Body of pancreas (tissue), 4 donors: ENCODE results near the gene TPSB2. TPM values are rescaled to one million over a fixed set of nuclear protein-coding genes. Genes with fewer than 3 reads are reported as not detected.
"Not testable (repeated sequence)": the region's sequence is repeated elsewhere in the genome, so short reads cannot be mapped to it uniquely, and the experiment has no call there.

ENCODE experiments used
- ATAC-seq: fragments of 150-250 bp; one replicate; pipeline ENCODE4 v1.9.1; 2016
- DNase-seq, 4 donors: peaks; one replicate each; pipeline ENCODE4 v3.0.0-alpha.2; 2019
- H3K27ac ChIP-seq, 4 donors: fragments of 200-600 bp; sonication (generic); 1 replicate in 3 of 4; 2 replicates in 1 of 4; pipeline versions ENCODE4 v1.5.1 to v1.6.1; 2016 to 2019; ENCODE audit warnings: mild to moderate bottlenecking in 1 of 4, mixed read lengths in 1 of 4, moderate library complexity in 1 of 4
- H3K27me3 ChIP-seq, 2 donors: fragments of 200-600 bp; sonication (generic); one replicate each; pipeline ENCODE4 v1.6.0; 2016; ENCODE audit warnings: mild to moderate bottlenecking in 1 of 2
- H3K36me3 ChIP-seq, 2 donors: fragments of 200-600 bp; sonication (generic); replicated peaks in 1 of 2; 2 replicates each; pipeline ENCODE4 v1.5.1; 2016; ENCODE audit warnings: low read depth in 2 of 2; ENCODE audit not compliant: insufficient read depth in 1 of 2
- H3K4me1 ChIP-seq: fragments of 200-600 bp; sonication (generic); one replicate; pipeline ENCODE4 v1.6.0; 2016
- H3K4me3 ChIP-seq, 2 donors: fragments of 200-600 bp; sonication (generic); 1 replicate in 1 of 2; 2 replicates in 1 of 2; pipeline ENCODE4 v1.5.1; 2016 to 2019
- H3K9me3 ChIP-seq, 3 donors: fragments of 200-600 bp; sonication (generic); 1 replicate in 2 of 3; 2 replicates in 1 of 3; pipeline ENCODE4 v1.5.1; 2016
- CTCF ChIP-seq, 7 experiments: fragments of 450-650 bp in 4 of 7; fragments of 200-600 bp in 3 of 7; sonication (generic) in 3 of 7; IDR thresholded peaks; one replicate each; pipeline ENCODE4 v1.5.1; 2016 to 2019; ENCODE audit warnings: antibody characterized with exemption in 7 of 7
- POLR2A ChIP-seq, 3 donors: fragments of 450-650 bp; IDR thresholded peaks; one replicate each; pipeline ENCODE4 v1.6.1; 2016; ENCODE audit warnings: antibody characterized with exemption in 3 of 3, mild to moderate bottlenecking in 2 of 3
- WGBS, 2 donors: methylation state at CpG; one replicate each; pipeline ENCODE4 v1.1.5; 2017; 5-methylcytosine and 5-hydroxymethylcytosine counted together
- intact Hi-C: fragments of 100-400 bp; cut with DNase I; formaldehyde crosslinking; loops from one replicate; pipeline ENCODE4 v1.15.1; 2023
- total RNA-seq, 2 donors: library from RNA; depleted of rRNA; stranded (reverse); fragments of >200 nt; gene quantifications; one replicate each; pipeline ENCODE4 v1.1.0, GENCODE V29; 2016

Gene TPSB2
- total RNA-seq, 2 donors from 2014 or later = 4.4 to 21.8 TPM

GRCh38 chr16:1240436-1240835 lies 10.5 kb upstream of the TPSB2 start, which contains the start of gene TPSAB1:
TPSAB1 (plus strand) TSS chr16:1240705; CDS start chr16:1240939, 234 bp downstream.
- H3K27me3 ChIP-seq, H3K27ac ChIP-seq, H3K36me3 ChIP-seq, intact Hi-C loops, DNase-seq, H3K9me3 ChIP-seq, ATAC-seq, H3K4me1 ChIP-seq, H3K4me3 ChIP-seq: not testable (repeated sequence)
- 17% methylated on average over 1 of the region's 12 CpGs; no CpG with 5 or more reads in 1 of the 2 donors for WGBS, 2 donors

GRCh38 chr16:1239575-1239974 lies 9.6 kb upstream of the TPSB2 start:
- DNase-seq, ATAC-seq, H3K27me3 ChIP-seq, H3K9me3 ChIP-seq, H3K27ac ChIP-seq, H3K4me1 ChIP-seq, H3K4me3 ChIP-seq, H3K36me3 ChIP-seq, intact Hi-C loops: not testable (repeated sequence)
- 76 to 77% methylated on average over 5 to 6 of the region's 9 CpGs for WGBS, 2 donors

GRCh38 chr16:1238909-1239308 lies 8.9 kb upstream of the TPSB2 start:
- intact Hi-C loops, H3K4me1 ChIP-seq, DNase-seq, H3K27ac ChIP-seq, H3K36me3 ChIP-seq, H3K27me3 ChIP-seq, ATAC-seq, H3K4me3 ChIP-seq, H3K9me3 ChIP-seq: not testable (repeated sequence)
- WGBS, 2 donors = 57 to 61% methylated on average over 10 to 12 of the region's 23 CpGs

- H3K4me3 ChIP-seq = no peak overlapping the region
- H3K27me3 ChIP-seq = no peaks in the 10 kb centered on the region
- intact Hi-C loops = no loop called here
- no peaks in the 10 kb centered on the region for H3K36me3 ChIP-seq
- no peak overlapping the region for H3K27ac ChIP-seq
- 57 to 68% methylated on average over 9 of the region's 9 CpGs for WGBS, 2 donors
- peak in 1 of 4 donors; percentile 1 for DNase-seq
- ATAC-seq = no peak
- H3K4me1 ChIP-seq = no peaks in the 10 kb centered on the region
- no peaks in the 10 kb centered on the region for H3K9me3 ChIP-seq
- TF ChIP-seq CTCF (IDR thresholded peaks at IDR 0.05) (no peak), POLR2A (IDR thresholded peaks at IDR 0.05) (no peak)
Measured at GRCh38 chr16:1237990-1238389, 8.0 kb upstream of the TPSB2 start.

DNA sequence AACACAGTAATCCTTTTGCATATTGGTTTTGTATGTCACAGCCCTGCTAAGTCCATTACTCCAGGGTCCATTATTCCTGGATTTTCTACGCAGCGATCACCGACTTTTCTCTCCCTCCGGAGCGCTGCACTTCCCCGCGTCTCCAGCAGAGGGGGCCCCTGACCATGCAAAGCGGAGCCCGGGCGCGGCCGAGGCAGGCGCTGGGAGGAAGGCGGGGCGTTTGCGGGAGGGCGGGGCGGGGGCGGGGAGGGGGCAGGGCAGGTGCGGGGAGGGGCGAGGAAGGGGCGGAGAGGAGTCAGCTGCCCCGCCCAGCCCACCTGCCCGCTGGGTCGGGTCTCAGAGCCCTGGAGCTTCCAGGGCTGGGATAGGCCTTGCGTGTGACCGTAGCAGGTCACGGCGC lies 6.7 kb upstream of the TPSB2 start:
- H3K4me1 ChIP-seq, H3K27me3 ChIP-seq, H3K27ac ChIP-seq, H3K9me3 ChIP-seq, H3K36me3 ChIP-seq, DNase-seq, H3K4me3 ChIP-seq, intact Hi-C loops: not testable (repeated sequence)
- no CpG with 5 or more reads among the region's 29 CpGs for WGBS, 2 donors
- peak; percentile 82 for ATAC-seq

DNA sequence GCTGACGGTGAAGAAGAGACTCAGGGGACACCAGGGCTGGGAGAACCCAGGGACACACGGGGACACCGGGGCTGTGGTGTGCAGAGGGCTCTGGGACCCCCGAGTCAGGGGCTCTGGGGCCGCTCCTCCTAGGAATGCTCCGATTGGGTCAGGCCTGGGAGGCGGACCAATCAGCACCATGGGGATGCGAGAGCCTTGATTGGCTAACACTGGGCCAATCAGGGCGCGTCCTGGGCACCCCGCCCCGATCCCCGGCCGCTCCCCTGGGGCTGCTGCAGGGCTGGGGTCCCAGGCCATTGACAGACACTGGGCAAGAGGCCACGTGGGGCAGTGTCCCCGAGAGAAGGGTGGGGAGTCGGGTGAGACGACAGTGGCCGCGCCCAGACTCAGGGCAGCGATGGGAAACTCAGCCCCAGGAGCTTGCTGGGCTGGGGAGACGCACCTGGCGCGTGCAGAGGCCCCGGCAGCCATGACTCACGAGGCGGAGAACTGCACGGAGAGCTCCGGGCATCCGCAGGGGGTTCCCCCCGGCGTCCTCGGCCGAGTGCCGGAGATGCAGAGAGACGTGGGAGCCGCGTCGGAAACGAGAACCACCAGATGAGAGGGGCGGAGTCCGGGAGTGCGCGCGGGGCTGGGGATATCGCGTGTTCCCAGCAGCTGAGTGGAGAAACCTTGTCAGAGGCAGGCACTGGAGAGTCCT lies 2.2 kb upstream of the TPSB2 start:
- H3K4me1 ChIP-seq, ATAC-seq, H3K27ac ChIP-seq, H3K4me3 ChIP-seq, H3K9me3 ChIP-seq, H3K27me3 ChIP-seq, intact Hi-C loops, H3K36me3 ChIP-seq, DNase-seq: not testable (repeated sequence)
- no CpG with 5 or more reads among the region's 47 CpGs for WGBS, 2 donors

GRCh38 chr16:1231301-1231700 lies 1.3 kb upstream of the TPSB2 start:
- H3K4me3 ChIP-seq, intact Hi-C loops, H3K9me3 ChIP-seq, DNase-seq, H3K27me3 ChIP-seq, H3K4me1 ChIP-seq, ATAC-seq, H3K27ac ChIP-seq, H3K36me3 ChIP-seq: not testable (repeated sequence)
- WGBS, 2 donors = 70 to 80% methylated on average over 1 to 3 of the region's 7 CpGs

- H3K4me1 ChIP-seq, H3K9me3 ChIP-seq, ATAC-seq, H3K27ac ChIP-seq, H3K27me3 ChIP-seq, intact Hi-C loops, DNase-seq, H3K36me3 ChIP-seq, H3K4me3 ChIP-seq: not testable (repeated sequence)
- WGBS, 2 donors = 0 to 58% methylated on average over 1 to 17 of the region's 17 CpGs
Measured at GRCh38 chr16:1230471-1231212, 658 bp upstream of the TPSB2 start.

GRCh38 chr16:1229476-1229875 lies 508 bp downstream of the TPSB2 start:
- ATAC-seq, H3K4me1 ChIP-seq, H3K36me3 ChIP-seq, H3K9me3 ChIP-seq, intact Hi-C loops, H3K4me3 ChIP-seq, H3K27me3 ChIP-seq, H3K27ac ChIP-seq, DNase-seq: not testable (repeated sequence)
- WGBS, 2 donors = no CpG with 5 or more reads among the region's 13 CpGs

- ATAC-seq, H3K4me3 ChIP-seq, H3K27me3 ChIP-seq, intact Hi-C loops, H3K36me3 ChIP-seq, H3K27ac ChIP-seq, DNase-seq, H3K4me1 ChIP-seq, H3K9me3 ChIP-seq: not testable (repeated sequence)
- 57 to 72% methylated on average over 3 to 6 of the region's 7 CpGs for WGBS, 2 donors
Measured at GRCh38 chr16:1228227-1228626, 1.8 kb downstream of the TPSB2 start.

GRCh38 chr16:1226692-1227091 lies 3.3 kb downstream of the TPSB2 start:
- intact Hi-C loops, H3K4me3 ChIP-seq, H3K27ac ChIP-seq, H3K27me3 ChIP-seq, H3K4me1 ChIP-seq, H3K9me3 ChIP-seq, H3K36me3 ChIP-seq, ATAC-seq, DNase-seq: not testable (repeated sequence)
- WGBS, 2 donors = 40% methylated on average over 5 of the region's 14 CpGs; no CpG with 5 or more reads in 1 of the 2 donors
